Trophoblast cell (in vitro differentiated cells and primary cell): ENCODE measurements around the gene SIL1.
A peak's percentile ranks its signal among the peaks of the same experiment; 100 is the strongest.
"Not testable (repeated sequence)": the region's sequence is repeated elsewhere in the genome, so short reads cannot be mapped to it uniquely, and the experiment has no call there.

Experiments used
- DNase-seq, 2 donors: peaks; one replicate each; pipeline ENCODE4 v3.0.0-alpha.2; 2016
- H2AFZ ChIP-seq: 2 replicates; pipeline ENCODE4 v1.6.1; 2013; ENCODE audit warnings: low read length, moderate library complexity, mild to moderate bottlenecking; ENCODE audit not compliant: insufficient read depth, poor library complexity
- H2AK5ac ChIP-seq: 2 replicates; pipeline ENCODE4 v1.6.1; 2013; ENCODE audit warnings: mild to moderate bottlenecking, low read length
- H2BK120ac ChIP-seq: 2 replicates; pipeline ENCODE4 v1.6.1; 2013; ENCODE audit warnings: low read length, mild to moderate bottlenecking, moderate library complexity; ENCODE audit not compliant: insufficient read depth, poor library complexity
- H2BK12ac ChIP-seq: 2 replicates; pipeline ENCODE4 v1.6.1; 2013; ENCODE audit warnings: mild to moderate bottlenecking, low read length, moderate library complexity
- H2BK5ac ChIP-seq: 2 replicates; pipeline ENCODE4 v1.6.1; 2013; ENCODE audit warnings: low read length, low read depth, moderate library complexity, mild to moderate bottlenecking; ENCODE audit not compliant: poor library complexity
- H3K14ac ChIP-seq: 2 replicates; pipeline ENCODE4 v1.6.1; 2013; ENCODE audit warnings: mild to moderate bottlenecking, low read length
- H3K18ac ChIP-seq: 2 replicates; pipeline ENCODE4 v1.6.1; 2013; ENCODE audit warnings: mild to moderate bottlenecking, low read length
- H3K23ac ChIP-seq: 2 replicates; pipeline ENCODE4 v1.6.1; 2013; ENCODE audit warnings: low read length
- H3K27ac ChIP-seq: 2 replicates; pipeline ENCODE4 v1.5.1; 2013; ENCODE audit warnings: low read depth, mild to moderate bottlenecking, inconsistent platforms, low read length, moderate library complexity
- H3K27me3 ChIP-seq: 2 replicates; pipeline ENCODE4 v1.6.1; 2013; ENCODE audit warnings: inconsistent platforms, mild to moderate bottlenecking, low read length, moderate library complexity; ENCODE audit not compliant: insufficient read depth
- H3K36me3 ChIP-seq, 2 experiments: 1 replicate in 1 of 2; 2 replicates in 1 of 2; pipeline ENCODE4 v1.6.1; 2013; ENCODE audit warnings: low read length in 2 of 2, mild to moderate bottlenecking in 2 of 2, moderate library complexity in 1 of 2; ENCODE audit not compliant: insufficient read depth in 2 of 2, control insufficient read depth in 1 of 2
- H3K4ac ChIP-seq: 2 replicates; pipeline ENCODE4 v1.6.1; 2013; ENCODE audit warnings: low read depth, mild to moderate bottlenecking, low read length, moderate library complexity
- H3K4me1 ChIP-seq, 2 experiments: 1 replicate in 1 of 2; 2 replicates in 1 of 2; pipeline ENCODE4 v1.6.1; 2013; ENCODE audit warnings: low read length in 2 of 2, mild to moderate bottlenecking in 2 of 2, moderate library complexity in 1 of 2; ENCODE audit not compliant: insufficient read depth in 2 of 2, control insufficient read depth in 1 of 2
- H3K4me2 ChIP-seq: 2 replicates; pipeline ENCODE4 v1.6.1; 2013; ENCODE audit warnings: inconsistent platforms, mild to moderate bottlenecking, low read length, moderate library complexity
- H3K4me3 ChIP-seq: 2 replicates; pipeline ENCODE4 v1.5.1; 2013; ENCODE audit warnings: mild to moderate bottlenecking, low read depth, low read length, inconsistent platforms
- H3K79me1 ChIP-seq: one replicate; pipeline ENCODE4 v1.6.1; 2013; ENCODE audit warnings: low read length
- H3K79me2 ChIP-seq: 2 replicates; pipeline ENCODE4 v1.6.1; 2013; ENCODE audit warnings: low read length, mild to moderate bottlenecking; ENCODE audit not compliant: control insufficient read depth, insufficient read depth, poor library complexity
- H3K9ac ChIP-seq: 2 replicates; pipeline ENCODE4 v1.6.1; 2013; ENCODE audit warnings: mild to moderate bottlenecking, low read length
- H3K9me3 ChIP-seq: 2 replicates; pipeline ENCODE4 v1.6.1; 2013; ENCODE audit warnings: low read depth, mild to moderate bottlenecking, control low read depth, inconsistent platforms, low read length; ENCODE audit not compliant: insufficient read depth
- H4K12ac ChIP-seq: 2 replicates; pipeline ENCODE4 v1.6.1; 2013; ENCODE audit warnings: low read depth, mild to moderate bottlenecking, low read length, moderate library complexity
- H4K8ac ChIP-seq: 2 replicates; pipeline ENCODE4 v1.6.1; 2013; ENCODE audit warnings: low read depth, mild to moderate bottlenecking, low read length, moderate library complexity
- H4K91ac ChIP-seq: one replicate; pipeline ENCODE4 v1.6.1; 2013; ENCODE audit warnings: low read depth, mild to moderate bottlenecking, low read length, moderate library complexity
- WGBS: extraction: QIAGEN DNeasy Blood & Tissue Kit; methylation state at CpG from one replicate; pipeline ENCODE4 v1.1.7; 2013; ENCODE audit warnings: missing lambda C conversion rate; ENCODE audit not compliant: insufficient read length, insufficient coverage; ENCODE audit errors: extremely low coverage; 5-methylcytosine and 5-hydroxymethylcytosine counted together

SIL1 gene

DNA sequence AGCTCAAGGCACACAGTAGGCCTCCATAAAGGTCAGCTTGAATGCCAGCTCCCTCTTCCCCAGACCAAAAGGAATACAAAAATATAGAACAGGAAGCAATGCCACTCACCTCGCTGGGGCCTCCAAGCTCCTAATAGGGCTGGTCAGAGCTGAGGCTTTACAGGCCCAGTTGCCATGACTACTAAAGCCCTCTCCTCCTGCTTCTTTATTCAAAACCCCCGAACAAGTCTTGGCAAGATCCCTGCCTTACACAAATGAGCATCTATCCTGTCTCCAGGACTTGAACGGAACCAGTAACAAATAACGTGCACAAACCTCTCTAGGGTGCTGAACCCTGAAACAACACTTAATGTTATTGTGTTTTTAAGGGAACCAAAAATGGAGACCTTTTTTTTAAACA is 136.3 kb downstream of the SIL1 start:
- no peaks in the 10 kb centered on the region for H3K79me2 ChIP-seq
- H2BK5ac ChIP-seq, result no peak overlapping the region
- H4K12ac ChIP-seq, result no peak overlapping the region
- no peak overlapping the region for H2BK120ac ChIP-seq
- H3K4me3 ChIP-seq, result no peak overlapping the region
- WGBS, result no CpG with 5 or more reads among the region's 4 CpGs
- H3K4me2 ChIP-seq, result no peak overlapping the region
- no peak overlapping the region for H3K14ac ChIP-seq
- H4K8ac ChIP-seq, result peak overlapping the region; percentile 18
- H3K9ac ChIP-seq, result no peak overlapping the region
- peaks cover 8 to 11% of the 10 kb centered on the region in 2 experiments for H3K4me1 ChIP-seq
- no peaks in the 10 kb centered on the region for H3K79me1 ChIP-seq
- no peak overlapping the region for H3K18ac ChIP-seq
- peaks cover 3% of the 10 kb centered on the region for H3K9me3 ChIP-seq
- peak overlapping the region; percentile 50 for H2BK12ac ChIP-seq
- H3K23ac ChIP-seq, result no peak overlapping the region
- no peak overlapping the region for H4K91ac ChIP-seq
- no peaks in the 10 kb centered on the region for H3K27me3 ChIP-seq
- no peaks in the 10 kb centered on the region for H3K36me3 ChIP-seq
- no peak overlapping the region for H3K27ac ChIP-seq
- no peak for DNase-seq
- H2AFZ ChIP-seq, result no peak overlapping the region
- no peak overlapping the region for H3K4ac ChIP-seq
- H2AK5ac ChIP-seq, result no peak overlapping the region

DNA sequence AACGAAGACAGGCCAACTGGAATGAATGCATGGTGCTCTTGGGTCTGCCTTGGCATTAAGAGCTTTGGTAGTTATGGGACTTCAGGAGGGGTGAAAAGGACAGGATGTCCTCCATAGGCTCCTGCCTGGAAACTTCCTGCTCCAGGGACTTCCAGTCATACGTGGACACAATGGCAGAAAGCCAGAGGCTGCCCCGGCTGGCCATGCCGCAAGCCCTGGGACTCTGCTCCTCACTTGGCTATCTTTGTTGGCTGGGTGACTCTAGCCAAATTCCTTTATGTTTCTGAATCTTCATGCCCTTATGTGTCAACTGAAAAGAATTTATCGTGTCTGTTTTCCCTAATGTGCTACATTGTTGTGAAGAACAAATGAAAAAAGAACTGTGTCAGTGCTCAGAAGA is 136.9 kb downstream of the SIL1 start:
- Histone ChIP-seq H3K27ac (no peak overlapping the region), H3K9ac (no peak overlapping the region), H3K79me2 (no peaks in the 10 kb centered on the region), H2BK5ac (no peak overlapping the region), H2AFZ (no peak overlapping the region), H3K36me3 (no peaks in the 10 kb centered on the region), H3K4me3 (no peak overlapping the region), H4K8ac (no peak overlapping the region), H3K4me1 (peaks cover 8 to 11% of the 10 kb centered on the region in 2 experiments), H4K91ac (no peak overlapping the region), H3K18ac (peak overlapping the region; percentile 32), H2BK12ac (no peak overlapping the region), H3K27me3 (no peaks in the 10 kb centered on the region), H3K4me2 (no peak overlapping the region), H3K9me3 (peaks cover 3% of the 10 kb centered on the region), H3K23ac (no peak overlapping the region), H3K4ac (no peak overlapping the region), H2AK5ac (no peak overlapping the region), H4K12ac (no peak overlapping the region), H3K14ac (no peak overlapping the region), H3K79me1 (no peaks in the 10 kb centered on the region), H2BK120ac (no peak overlapping the region)
- WGBS, result no CpG with 5 or more reads among the region's 5 CpGs
- DNase-seq, result peak; percentile 11 to 57

DNA sequence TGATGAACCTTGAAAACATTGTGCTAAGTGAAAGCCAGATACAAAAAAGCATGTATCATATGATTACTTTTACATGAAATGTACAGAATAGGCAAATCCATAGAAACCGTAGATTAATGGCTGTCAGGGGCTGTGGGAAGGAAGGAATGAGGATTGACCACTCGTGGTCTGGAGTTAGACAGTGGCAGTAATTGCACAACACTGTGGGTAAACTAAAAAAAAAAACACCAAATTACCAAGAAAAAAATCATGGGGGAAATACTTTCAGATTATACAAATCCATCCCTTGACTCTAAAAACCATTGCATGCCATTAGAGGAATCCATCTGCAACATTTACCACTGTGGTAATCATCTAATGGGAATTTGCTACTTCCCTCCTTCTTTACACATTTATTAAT is 140.0 kb downstream of the SIL1 start:
- Histone ChIP-seq H3K4me3 (no peak overlapping the region), H4K8ac (no peak overlapping the region), H3K9ac (no peak overlapping the region), H3K9me3 (peaks cover 2% of the 10 kb centered on the region), H3K14ac (no peak overlapping the region), H3K23ac (no peak overlapping the region), H4K91ac (no peak overlapping the region), H3K27me3 (no peaks in the 10 kb centered on the region), H3K18ac (no peak overlapping the region), H2BK120ac (no peak overlapping the region), H3K4ac (no peak overlapping the region), H2AFZ (no peak overlapping the region), H3K27ac (no peak overlapping the region), H3K79me1 (no peaks in the 10 kb centered on the region), H3K79me2 (no peaks in the 10 kb centered on the region), H4K12ac (no peak overlapping the region), H2BK12ac (no peak overlapping the region), H2AK5ac (no peak overlapping the region), H3K4me2 (no peak overlapping the region), H3K36me3 (no peaks in the 10 kb centered on the region), H2BK5ac (no peak overlapping the region), H3K4me1 (peaks cover 8 to 11% of the 10 kb centered on the region in 2 experiments)
- DNase-seq, result peak in 1 of 2 donors; percentile 42
- WGBS, result no CpG with 5 or more reads among the region's 2 CpGs

DNA sequence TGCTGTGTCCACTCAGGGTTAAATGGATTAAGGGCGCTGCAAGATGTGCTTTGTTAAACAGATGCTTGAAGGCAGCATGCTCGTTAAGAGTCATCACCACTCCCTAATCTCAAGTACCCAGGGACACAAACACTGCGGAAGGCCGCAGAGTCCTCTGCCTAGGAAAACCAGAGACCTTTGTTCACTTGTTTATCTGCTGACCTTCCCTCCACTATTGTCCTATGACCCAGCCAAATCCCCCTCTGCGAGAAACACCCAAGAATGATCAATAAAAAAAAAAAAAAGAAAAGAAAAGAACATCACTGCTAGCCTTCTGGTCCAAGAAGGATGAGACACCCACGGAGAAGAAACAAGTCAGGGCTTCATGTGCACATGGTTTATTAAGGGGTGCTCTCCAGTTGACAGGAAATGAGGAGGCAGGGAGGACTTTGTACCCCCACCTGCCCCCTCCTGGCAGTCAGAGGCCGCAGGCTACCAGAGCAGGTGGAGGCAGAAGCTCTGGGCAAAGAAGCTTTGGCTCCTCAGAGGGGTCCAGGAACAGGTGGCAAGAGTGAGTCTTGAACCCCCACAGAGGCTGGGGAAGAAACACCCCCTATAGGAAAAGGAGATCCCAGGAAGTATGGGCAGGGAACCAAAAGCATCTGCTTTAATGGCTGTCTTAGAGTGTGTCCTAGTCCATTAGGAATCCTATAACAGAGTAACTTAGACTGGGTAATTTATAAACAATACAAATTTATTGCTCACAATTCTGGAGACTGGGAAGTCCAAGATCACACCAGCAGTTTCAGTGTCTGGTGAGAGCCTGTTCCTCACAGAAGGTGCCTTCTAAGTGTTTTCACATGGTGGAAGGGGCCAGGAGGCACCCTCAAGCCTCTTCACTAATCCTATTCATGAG is 140.9 kb downstream of the SIL1 start:
- H2AK5ac ChIP-seq, H4K12ac ChIP-seq, H3K14ac ChIP-seq, H4K8ac ChIP-seq, H2BK12ac ChIP-seq, H3K18ac ChIP-seq, H4K91ac ChIP-seq, H2AFZ ChIP-seq, H3K4me2 ChIP-seq, H3K36me3 ChIP-seq, H3K23ac ChIP-seq, H3K79me1 ChIP-seq, H3K79me2 ChIP-seq, H2BK120ac ChIP-seq, H3K27me3 ChIP-seq, H3K9ac ChIP-seq, H3K27ac ChIP-seq, H3K4me1 ChIP-seq, DNase-seq, H2BK5ac ChIP-seq, H3K4me3 ChIP-seq, H3K4ac ChIP-seq, H3K9me3 ChIP-seq: not testable (repeated sequence)
- WGBS, result no CpG with 5 or more reads among the region's 7 CpGs
